HG03378 (cell line): ENCODE data around the gene GGTLC2.
"Not testable (repeated sequence)": the region's sequence is repeated elsewhere in the genome, so short reads cannot be mapped to it uniquely, and the experiment has no call there.

Source experiments
- ATAC-seq: cut with Tn5 transposase; IDR thresholded peaks from one replicate; pipeline ENCODE4 v1.9.1; 2021; ENCODE audit warnings: mild to moderate bottlenecking, moderate library complexity; ENCODE audit not compliant: unreplicated experiment

The GGTLC2 gene

DNA sequence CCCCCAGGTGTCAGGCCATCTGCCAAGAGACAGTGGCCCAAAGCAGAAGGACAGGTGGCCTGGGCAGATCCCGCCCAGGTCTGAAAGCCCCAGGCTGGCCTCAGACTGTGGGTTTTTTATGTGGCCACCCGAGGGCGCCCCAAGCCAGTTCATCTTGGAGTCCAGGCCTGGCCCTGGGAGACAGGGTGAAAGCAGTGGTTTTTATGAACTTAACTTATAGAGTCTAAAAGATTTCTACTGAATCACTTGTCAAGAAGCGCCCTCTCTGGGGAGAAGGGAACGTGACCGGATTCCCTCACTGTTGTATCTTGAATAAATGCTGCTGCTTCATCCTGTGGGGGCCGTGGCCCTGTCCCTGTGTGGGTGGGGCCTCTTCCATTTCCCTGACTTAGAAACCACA is 8.2 kb upstream of the GGTLC2 start:
- ATAC-seq: not testable (repeated sequence)

DNA sequence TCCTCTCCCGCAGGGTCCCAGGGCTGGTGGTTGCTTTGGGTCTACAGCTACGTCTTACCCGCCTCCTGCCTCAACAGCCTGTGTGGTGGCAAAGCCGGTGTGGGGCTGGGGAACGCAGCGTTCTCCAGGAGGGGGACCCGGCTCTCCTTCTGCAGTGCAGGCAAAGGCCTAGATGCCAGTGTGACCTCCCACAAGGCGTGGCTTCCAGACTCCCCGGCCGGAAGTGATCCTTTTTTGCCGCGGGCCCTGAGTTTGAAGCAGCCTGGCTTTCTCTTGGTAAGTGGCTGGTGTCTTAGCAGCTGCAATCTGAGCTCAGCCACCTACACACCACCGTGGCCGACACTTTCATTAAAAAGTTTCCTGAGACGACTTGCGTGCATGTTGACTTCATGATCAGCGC is 6.1 kb upstream of the GGTLC2 start:
- ATAC-seq: not testable (repeated sequence)

GRCh38 chr22:22642255-22642654 is 2.2 kb upstream of the GGTLC2 start:
- ATAC-seq: not testable (repeated sequence)

- ATAC-seq: not testable (repeated sequence)
These were observed 1.6 kb downstream of the GGTLC2 start for GRCh38 chr22:22645969-22646368.

- not testable (repeated sequence) for ATAC-seq
These were observed 3.5 kb downstream of the GGTLC2 start for GRCh38 chr22:22647952-22648351.

- not testable (repeated sequence) for ATAC-seq
These were observed 4.6 kb downstream of the GGTLC2 start for GRCh38 chr22:22648863-22649536.

- not testable (repeated sequence) for ATAC-seq
These were observed 5.3 kb downstream of the GGTLC2 start for GRCh38 chr22:22649761-22650160.

GRCh38 chr22:22650398-22650797 is 6.0 kb downstream of the GGTLC2 start:
- not testable (repeated sequence) for ATAC-seq

DNA sequence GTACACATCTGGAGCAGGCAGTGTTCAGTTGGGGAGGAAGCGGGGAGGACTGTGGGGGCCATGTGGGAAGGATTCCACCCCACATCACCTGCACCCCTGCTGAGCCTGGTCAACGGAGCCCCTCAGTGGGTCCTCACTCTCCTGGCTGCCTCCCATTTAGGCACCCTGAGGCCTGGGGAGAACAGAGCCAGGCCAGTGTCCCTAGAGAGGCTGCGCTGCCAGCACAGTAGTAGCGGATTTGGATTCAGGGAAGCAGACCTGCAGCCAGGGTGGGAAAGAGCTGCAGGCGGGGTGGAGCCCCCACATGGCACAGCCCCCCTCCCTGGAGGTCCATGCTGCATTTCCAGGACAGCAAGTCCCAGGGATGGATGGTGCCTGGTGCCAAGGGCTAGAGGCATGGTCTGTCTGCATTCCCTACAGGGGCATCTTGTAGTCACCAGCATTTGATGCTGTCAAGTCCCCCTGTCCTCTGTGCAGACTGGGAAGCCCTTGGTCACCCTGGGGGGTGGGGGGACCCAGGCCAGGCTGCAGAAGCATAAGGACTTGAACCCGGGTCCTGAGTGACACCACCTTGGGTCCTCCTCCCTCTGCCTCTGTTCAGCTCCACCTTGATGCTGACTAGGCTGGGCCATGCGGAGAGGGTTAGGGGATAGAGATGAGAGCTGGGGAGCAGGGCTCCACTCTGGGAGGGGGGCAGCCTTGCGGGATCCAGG is 6.5 kb downstream of the GGTLC2 start:
- not testable (repeated sequence) for ATAC-seq

GRCh38 chr22:22651593-22651992 is 7.2 kb downstream of the GGTLC2 start:
- ATAC-seq: not testable (repeated sequence)

- not testable (repeated sequence) for ATAC-seq
These were observed 7.7 kb downstream of the GGTLC2 start for GRCh38 chr22:22652102-22652501.

DNA sequence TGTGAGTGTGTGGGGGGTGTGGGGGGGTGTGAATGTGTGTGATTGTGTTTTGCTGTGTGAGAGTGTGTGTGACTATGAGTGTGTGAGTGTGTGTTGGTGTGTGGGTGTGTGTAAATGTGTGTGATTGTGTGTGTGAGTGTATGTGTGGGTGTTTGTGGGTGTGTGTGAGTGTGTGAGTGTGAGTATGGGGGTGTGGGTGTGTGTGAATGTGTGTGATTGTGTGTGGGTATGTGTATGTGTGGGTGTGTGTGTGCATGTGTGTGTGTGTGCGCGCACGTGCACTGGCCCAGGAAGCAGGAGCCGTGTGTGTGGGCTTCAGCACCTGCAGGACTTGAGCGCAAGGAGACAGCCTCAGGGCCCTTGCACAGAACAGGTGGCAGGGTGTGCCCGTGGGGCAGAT is 8.2 kb downstream of the GGTLC2 start:
- ATAC-seq: not testable (repeated sequence)

GRCh38 chr22:22653677-22654381 is 9.4 kb downstream of the GGTLC2 start:
- not testable (repeated sequence) for ATAC-seq

DNA sequence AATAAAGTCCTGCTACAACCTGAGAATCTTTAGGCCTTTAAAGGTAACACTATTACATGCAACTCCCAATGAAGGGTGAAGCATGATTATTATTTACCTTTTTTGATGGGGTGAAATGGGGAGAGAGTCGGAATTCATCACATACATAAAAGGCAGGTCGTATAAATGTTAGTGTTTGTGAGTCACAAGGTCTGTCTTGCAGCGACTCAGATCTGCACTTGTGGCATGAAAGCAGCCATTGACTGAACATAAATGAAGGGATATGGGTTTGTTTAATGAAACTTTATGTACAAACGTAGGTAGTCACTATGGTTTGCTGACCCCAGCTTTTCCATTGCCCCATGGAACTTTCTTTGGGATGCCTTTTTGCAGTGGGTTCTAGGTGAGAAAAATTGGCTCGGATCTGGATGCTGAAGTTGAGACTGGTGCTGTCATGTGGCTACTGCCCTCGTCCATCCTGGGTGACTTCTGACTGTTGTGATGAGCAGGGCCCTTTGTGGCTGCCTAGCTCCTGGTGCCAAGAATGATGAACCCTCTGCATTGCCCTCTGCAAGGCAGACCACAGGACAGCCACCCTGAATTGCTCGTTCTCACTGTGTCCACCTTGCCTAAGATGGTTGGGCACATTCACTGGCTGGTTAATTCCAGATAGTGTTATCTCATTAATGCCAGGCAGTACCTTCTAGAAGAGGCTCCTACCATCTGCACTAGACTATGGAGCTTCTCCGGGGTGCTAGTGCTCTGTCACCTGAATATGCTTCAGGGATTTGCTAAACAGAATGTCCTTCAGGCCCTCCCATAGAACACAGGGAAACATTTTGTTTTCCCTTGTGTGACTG is 11.3 kb downstream of the GGTLC2 start:
- ATAC-seq: no peak

GRCh38 chr22:22657712-22658111 is 13.3 kb downstream of the GGTLC2 start:
- no peak for ATAC-seq

DNA sequence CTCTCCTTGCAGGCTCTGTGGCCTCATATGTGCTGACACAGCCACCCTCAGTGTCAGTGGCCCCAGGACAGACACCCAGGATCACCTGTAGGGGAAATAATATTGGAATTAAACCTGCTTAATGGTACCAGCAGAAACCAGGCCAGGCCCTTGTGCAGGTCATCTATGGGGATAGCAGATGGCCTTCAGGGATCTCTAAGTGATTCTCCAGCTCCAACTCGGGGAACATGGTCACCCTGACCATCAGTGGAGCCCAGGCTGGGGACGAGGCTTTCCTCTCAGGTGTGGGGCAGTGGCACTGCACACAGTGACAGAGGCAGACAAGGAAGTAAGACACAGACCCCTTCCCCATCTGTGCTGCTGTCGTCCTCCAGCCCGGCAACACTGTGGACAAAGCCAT is 16.9 kb downstream of the GGTLC2 start:
- ATAC-seq: no peak

GRCh38 chr22:22662095-22662494 is 17.7 kb downstream of the GGTLC2 start:
- no peak for ATAC-seq

DNA sequence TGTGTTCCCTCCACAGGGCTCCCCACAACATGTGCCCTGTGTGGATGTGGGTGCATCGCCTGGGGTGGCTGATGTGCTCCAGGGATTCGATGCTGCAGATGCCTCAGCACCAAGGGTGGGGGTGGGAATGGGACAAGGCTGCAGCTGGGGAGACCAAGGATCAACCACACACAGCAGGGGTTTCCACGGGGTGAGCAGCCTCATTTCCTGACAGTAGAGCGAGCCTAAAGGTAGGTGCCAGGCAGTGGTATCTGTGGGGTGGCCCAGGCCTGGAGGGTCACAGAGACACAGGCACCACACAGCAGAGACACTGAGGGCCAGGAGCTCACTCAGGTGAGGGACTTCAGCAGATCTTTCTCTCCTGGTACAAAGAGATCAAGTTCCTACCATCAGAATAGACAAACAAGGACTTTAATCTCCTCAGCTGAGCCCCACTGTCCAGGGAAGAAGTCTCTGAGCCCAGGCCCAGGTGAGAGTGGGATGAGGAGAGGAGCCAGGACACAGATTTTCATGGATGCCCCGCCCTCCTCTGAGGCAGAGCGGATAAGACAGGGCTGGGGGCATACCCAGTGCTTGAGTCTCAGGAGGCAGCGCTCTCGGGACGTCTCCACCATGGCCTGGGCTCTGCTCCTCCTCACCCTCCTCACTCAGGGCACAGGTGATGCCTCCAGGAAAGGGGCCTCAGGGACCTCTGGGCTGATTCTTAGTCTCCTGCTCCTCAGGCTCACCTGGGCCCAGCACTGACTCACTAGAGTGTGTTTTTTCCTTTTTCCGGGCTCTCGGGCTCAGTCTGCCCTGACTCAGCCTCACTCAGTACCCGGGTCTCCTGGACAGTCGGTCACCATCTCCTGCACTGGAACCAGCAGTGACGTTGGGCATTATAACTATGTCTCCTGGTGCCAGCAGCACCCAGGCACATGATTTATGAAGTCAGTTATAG is 19.7 kb downstream of the GGTLC2 start:
- ATAC-seq: no peak

DNA sequence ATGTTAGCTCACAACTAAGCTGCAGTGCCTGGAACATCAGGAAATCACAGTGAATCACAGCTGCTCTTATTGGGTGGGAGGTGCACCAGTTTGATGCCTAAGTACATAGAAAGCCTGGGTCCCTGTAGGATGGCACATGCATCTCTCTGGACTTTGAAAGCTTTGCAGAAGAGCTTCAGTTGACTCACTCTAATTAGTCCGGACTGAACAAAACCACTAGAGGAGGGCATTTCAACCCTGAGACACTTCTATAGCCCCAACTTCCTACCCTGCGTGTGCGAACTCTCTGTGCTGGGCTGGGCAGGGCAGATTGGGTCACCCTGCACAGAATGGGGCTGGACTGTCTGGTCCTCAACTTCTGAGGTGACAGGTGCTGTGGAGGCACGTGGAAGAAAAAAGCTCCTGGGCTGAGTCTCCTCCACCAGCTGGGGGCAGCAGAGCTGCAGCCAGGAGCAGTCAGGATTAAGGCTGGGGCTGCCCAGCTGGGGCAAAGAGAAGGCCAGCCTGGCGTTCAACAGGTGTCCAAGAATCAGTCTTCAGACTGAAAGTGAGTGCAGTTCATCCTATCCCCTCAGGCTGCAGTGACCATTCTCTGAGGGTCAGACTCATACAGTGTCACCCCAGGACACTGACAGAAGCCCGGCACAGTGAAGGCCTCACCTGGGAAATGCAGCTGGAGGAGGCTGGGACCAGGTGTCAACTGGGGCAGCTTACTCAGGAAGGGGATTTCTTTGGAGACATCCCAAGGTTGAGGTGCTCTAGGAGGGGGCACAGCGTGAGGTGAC is 22.1 kb downstream of the GGTLC2 start:
- no peak for ATAC-seq
